Right forelimb (tissue), 1 donor: ENCODE results near the gene ME1.
"Not testable (repeated sequence)": the region's sequence is repeated elsewhere in the genome, so short reads cannot be mapped to it uniquely, and the experiment has no call there.

Source experiments
- DNase-seq: peaks from one replicate; pipeline ENCODE4 v3.0.0-alpha.2; 2018

The ME1 gene

DNA sequence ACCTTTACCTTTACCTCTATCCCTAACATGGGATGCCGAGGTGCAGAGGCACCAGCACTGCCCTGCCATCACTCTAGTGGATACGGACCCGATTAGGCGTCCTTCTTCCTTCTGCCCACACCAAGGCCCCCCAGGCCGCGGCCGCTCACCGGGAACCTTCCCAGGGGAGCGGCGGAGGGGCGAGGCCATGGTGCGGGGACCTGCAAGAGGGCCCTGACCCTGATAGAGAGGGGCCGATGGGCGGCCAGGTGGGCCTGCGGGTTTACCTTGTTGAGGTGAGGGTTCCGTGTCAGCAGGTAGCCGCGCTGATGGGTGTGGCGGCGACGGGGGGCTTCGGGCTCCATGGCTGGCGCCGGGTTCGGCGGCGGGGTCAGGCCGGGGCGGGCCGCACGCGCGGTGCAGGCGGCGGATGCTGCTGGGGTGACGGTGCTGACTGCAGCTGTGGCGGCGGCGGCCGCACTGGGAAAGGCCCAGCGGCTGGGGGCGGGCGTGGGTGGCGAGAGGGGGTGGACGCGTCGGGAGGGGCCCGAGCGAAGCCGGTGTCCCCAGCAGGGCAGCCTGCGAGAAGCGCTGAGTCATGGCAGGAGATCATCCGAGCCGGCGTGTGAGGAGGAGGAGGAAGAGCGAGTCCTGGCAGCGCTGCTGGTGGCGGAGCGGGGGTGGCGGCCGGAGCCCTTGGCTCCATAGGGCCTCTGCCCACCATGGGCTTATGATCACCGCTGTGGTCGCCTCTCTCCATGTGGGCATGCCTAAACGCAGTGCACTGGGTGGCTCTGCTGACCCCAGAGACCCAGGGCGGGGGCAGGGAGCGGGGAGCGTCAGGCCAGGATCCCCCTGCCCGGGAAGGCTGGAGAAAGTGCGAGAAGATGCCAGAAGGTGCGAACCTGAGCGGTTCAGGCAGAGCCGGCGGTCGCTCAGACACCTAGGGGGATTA is at the start of gene ME1:
ME1 (minus strand) TSS at position 441 of the 934 bp plus-strand sequence; CDS start at position 344, 97 bp downstream.
- DNase-seq: peak; percentile 73

- no peak for DNase-seq
Measured at GRCh38 chr6:83480470-83480869, 49.6 kb upstream of the ME1 start.

DNA sequence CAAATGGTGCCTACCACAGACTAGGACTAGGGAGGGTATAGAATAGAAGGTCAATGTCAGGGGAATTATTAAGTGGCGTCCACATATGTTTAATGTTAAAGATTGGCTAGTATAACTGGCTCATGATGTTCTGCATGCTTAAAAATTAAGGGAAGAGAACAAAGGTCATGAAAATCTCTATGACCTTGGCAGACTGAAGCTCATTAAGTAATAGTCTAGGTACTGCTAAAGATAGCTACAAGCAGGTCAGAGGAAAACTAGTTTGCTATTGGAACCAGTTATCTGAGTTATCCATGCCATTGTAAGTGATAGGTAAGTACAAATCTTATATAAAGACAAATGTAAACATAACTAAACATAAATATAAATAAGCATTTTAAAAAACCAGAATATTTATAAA is 48.5 kb upstream of the ME1 start:
- DNase-seq: no peak

- no peak for DNase-seq
Measured at GRCh38 chr6:83476971-83477370, 46.1 kb upstream of the ME1 start.

DNA sequence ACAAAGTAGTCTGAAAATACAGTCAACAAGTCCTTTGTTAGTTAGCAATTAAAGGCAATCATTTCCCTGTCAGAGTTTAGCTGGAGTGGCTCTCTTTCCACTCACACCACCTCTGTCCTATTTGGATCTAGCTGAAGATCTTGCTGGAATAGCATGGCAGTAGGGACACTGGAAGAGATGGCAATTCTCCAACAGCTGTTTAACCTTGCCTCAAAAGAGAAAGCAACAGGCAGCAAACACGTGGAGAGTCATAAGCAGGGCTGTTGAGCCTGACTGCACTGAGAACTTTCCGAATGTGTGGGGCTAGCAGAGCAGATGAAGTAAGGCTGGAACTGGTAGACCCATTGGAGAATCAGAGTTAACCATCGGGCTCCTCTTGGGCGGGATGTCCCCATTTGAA is 43.5 kb upstream of the ME1 start:
- no peak for DNase-seq

- no peak for DNase-seq
Measured at GRCh38 chr6:83472767-83473166, 41.9 kb upstream of the ME1 start.

GRCh38 chr6:83470587-83470986 is 39.7 kb upstream of the ME1 start:
- DNase-seq: no peak

DNA sequence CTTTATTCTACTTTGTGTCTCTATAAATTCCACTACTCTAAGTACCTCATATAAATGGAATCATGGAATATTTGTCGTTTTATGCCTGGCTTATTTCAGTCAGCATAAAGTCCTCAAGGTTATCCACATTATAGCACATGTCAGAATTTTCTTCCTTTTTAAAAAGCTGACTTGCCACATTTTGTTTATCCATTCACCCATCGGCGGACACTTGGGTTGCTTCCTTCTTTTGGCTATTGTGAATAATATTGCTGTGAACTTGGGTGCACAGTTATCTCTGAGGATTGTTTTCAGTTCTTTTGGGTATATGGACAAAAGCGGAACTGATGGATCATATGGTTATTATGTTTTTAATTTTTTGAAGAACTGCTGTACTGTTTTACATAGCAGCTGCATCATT is 39.1 kb upstream of the ME1 start:
- no peak for DNase-seq

DNA sequence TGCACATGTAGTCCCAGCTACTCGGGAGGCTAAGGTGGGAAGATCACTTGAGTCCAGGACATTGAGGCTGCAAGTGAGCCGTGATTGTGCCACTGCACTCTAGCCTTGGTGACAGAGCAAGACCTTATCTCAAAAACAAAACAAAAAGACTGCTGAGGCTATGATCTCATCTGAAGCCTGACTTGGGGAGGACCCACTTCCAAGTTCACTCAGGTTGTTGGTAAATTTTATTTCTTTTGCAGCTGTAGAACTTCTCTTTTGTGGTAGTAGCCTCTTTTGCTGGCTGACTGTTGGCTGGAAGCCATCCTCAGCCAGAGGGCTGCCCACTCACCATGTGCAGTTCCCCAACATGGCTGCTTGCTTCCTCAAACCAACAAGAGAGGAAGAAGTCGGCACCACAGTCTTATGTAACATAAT is 36.8 kb upstream of the ME1 start:
- DNase-seq: no peak

GRCh38 chr6:83466328-83466727 is 35.5 kb upstream of the ME1 start:
- no peak for DNase-seq

- no peak for DNase-seq
Measured at GRCh38 chr6:83464381-83465140, 33.7 kb upstream of the ME1 start.

DNA sequence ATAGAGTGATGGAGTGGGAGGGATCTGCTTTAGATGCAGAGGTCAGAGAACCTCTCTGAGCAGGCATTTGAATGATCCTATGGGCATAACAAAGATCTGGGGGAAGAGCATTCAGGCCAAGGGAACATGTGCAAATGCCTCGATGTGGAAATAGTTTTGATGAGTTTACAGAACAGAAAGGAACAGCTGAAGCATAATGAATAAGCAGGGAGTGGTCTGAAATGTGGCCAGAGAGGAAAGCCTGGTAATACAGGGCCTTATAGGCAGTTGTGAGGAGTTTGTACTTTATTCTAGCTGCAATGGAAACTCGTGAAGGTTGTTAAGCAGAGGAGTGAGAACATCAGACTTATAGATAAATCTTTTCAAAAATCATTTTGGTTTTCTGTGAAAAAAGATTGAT is 33.0 kb upstream of the ME1 start:
- no peak for DNase-seq

GRCh38 chr6:83462524-83462923 is 31.7 kb upstream of the ME1 start:
- DNase-seq: no peak

DNA sequence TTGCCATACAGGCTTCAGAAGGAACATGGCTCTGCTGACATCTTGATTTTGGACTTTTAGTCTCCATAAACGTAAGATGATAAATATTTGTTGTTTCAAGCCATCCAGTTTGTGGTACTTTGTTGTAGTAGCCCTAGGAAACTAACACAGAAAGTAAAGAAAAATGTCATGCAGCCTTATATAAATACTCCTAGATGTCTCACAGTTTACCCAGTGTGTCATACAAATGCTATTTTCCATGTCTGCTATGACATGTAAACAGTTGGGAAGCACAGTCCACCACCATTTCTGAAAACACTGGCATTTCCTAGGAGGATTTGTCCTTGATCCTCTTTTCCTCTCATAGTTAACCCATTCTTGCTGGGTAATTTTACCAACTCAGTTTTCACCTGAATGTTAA is 30.6 kb upstream of the ME1 start:
- DNase-seq: no peak

- DNase-seq: no peak
Measured at GRCh38 chr6:83459663-83460062, 28.8 kb upstream of the ME1 start.

- DNase-seq: not testable (repeated sequence)
Measured at GRCh38 chr6:83450015-83450414, 19.2 kb upstream of the ME1 start.

DNA sequence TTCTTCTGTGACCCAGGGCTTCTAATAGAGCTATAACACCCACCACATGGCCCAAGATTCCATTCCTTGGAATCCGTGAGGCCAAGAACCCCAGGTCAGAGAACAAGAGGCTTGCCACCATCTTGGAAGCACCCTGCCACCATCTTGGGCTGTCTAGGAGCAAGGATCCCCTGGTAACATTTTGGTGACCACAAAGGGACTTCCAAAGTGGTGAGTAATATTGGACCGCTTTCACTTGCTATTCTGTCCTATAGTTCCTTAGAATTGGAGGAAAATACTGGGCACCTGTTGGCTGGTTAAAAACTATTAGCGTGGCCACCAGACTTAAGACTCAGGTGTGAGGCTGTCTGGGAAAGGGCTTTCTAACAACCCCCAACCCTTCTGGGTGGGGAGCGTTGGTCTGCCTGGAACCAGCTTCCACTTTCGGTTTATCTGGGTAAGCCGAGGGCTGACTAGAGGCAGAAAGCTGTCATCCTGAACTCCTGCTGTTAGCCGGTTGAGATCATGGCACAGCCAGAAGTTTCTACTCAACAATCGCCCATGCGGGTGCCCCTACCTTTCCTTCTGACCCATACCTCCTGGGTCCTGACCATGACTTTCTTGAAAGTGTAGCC is 13.3 kb upstream of the ME1 start:
- not testable (repeated sequence) for DNase-seq

- DNase-seq: no peak
Measured at GRCh38 chr6:83443516-83443915, 12.7 kb upstream of the ME1 start.

DNA sequence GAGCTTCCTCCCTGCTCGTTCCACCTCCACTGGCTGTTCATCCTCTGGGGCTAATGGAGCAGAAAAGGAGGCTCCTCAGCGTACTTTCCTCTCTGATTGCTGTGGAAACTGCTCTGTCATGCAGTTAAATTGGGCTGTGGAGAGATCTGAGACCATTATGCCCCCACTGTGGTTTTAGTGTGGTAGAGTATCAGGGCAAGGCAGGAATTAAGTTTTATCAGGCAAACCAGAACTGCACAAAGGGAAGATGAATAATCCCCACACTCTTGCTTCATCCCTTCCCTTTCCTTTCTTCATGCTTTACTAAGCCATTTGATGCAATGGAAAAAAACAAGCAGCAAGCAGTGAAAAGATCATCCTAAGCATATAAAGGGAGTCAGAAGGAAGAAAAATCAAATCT is 11.9 kb upstream of the ME1 start:
- no peak for DNase-seq

- DNase-seq: no peak
Measured at GRCh38 chr6:83439201-83439600, 8.3 kb upstream of the ME1 start.

DNA sequence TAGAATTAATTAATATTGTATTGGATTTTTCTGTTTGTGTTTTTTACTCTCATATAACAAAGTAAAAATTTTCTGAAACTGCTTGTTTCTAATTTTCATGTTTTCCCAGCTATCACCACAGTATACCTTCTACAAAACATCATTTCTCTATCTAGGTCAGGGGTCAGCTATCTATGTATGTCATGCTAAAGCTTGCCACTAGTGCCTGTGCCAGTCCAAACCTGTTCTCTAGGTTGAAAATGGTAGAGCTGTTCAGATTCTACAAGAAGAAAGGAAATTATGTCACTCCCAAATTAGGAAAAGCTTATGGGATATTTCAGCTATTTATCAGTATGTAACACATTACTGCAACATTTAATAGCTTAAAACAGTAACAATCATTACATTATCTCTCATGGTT is 5.8 kb upstream of the ME1 start:
- no peak for DNase-seq

GRCh38 chr6:83433177-83433576 is 2.3 kb upstream of the ME1 start:
- DNase-seq: no peak

- no peak for DNase-seq
Measured at GRCh38 chr6:83432636-83433035, 1.8 kb upstream of the ME1 start.
